B cell (primary cell): ENCODE measurements around the gene NRG4. TPM values are rescaled to one million over a fixed set of nuclear protein-coding genes. Genes with fewer than 3 reads are reported as not detected.
"Not testable (repeated sequence)": the region's sequence is repeated elsewhere in the genome, so short reads cannot be mapped to it uniquely, and the experiment has no call there.

Experiments used
- ATAC-seq: fragments of 200-7000 bp; cut with Tn5 transposase; one replicate; pipeline ENCODE4 v1.10.0; 2021; ENCODE audit warnings: low read depth, mild to moderate bottlenecking, moderate number of reproducible peaks, moderate library complexity
- CTCF ChIA-PET: fragments of 350-600 bp; sonication (Branson Sonifier 250); formaldehyde crosslinking; loops from one replicate; lab custom pipeline; 2021; ENCODE audit warnings: antibody characterized with exemption, inconsistent platforms; lab: Charles Lee
- POLR2A ChIA-PET: fragments of 350-600 bp; sonication (Branson Sonifier 250); formaldehyde crosslinking; loops from one replicate; lab custom pipeline; 2021; ENCODE audit warnings: antibody characterized with exemption; lab: Charles Lee
- DNase-seq: peaks from one replicate; pipeline ENCODE4 v3.0.0; 2013
- H2AFZ ChIP-seq: 2 replicates; pipeline ENCODE4 v1.6.1; 2012; ENCODE audit warnings: mild to moderate bottlenecking, low read depth, low read length; ENCODE audit not compliant: insufficient read depth, poor library complexity, severe bottlenecking
- H3K27ac ChIP-seq, 2 donors: 1 replicate in 1 of 2; 2 replicates in 1 of 2; pipeline ENCODE4 v1.5.1; 2012 to 2013; ENCODE audit warnings: low read length in 2 of 2, mild to moderate bottlenecking in 2 of 2, moderate library complexity in 1 of 2
- H3K27me3 ChIP-seq, 4 experiments: fragments of 200-600 bp in 1 of 4; sonication (generic) in 1 of 4; replicated peaks in 1 of 4; 1 replicate in 2 of 4; 2 replicates in 2 of 4; pipeline versions ENCODE4 v1.6.1 to v1.7.0; 2013 to 2016; ENCODE audit warnings: low read length in 3 of 4, mild to moderate bottlenecking in 2 of 4, mixed read lengths in 1 of 4, moderate library complexity in 1 of 4; ENCODE audit not compliant: insufficient read depth in 4 of 4, control insufficient read depth in 3 of 4; ENCODE audit errors: control extremely low read depth in 1 of 4
- H3K36me3 ChIP-seq, 2 experiments: replicated peaks in 1 of 2; 1 replicate in 1 of 2; 2 replicates in 1 of 2; pipeline versions ENCODE4 v1.6.1 to v1.7.1; 2013; ENCODE audit warnings: low read length in 1 of 2; ENCODE audit not compliant: insufficient read depth in 2 of 2, control insufficient read depth in 1 of 2; ENCODE audit errors: control extremely low read depth in 1 of 2, extremely low read depth in 1 of 2
- H3K4me1 ChIP-seq, 2 donors: fragments of 200-600 bp in 1 of 2; sonication (generic) in 1 of 2; 1 replicate in 1 of 2; 2 replicates in 1 of 2; pipeline versions ENCODE4 v1.5.1 to v1.6.1; 2013 to 2017; ENCODE audit warnings: low read length in 2 of 2; ENCODE audit not compliant: control insufficient read depth in 2 of 2, insufficient read depth in 2 of 2
- H3K4me2 ChIP-seq: replicated peaks from 2 replicates; pipeline ENCODE3; 2012; ENCODE audit warnings: mild to moderate bottlenecking, low read depth, low read length; ENCODE audit not compliant: poor library complexity, severe bottlenecking
- H3K4me3 ChIP-seq, 5 experiments: fragments of 200-600 bp in 1 of 5; sonication (generic) in 1 of 5; 1 replicate in 3 of 5; 2 replicates in 2 of 5; pipeline versions ENCODE4 v1.5.1 to v1.7.0; 2011 to 2016; ENCODE audit warnings: low read length in 4 of 5, mild to moderate bottlenecking in 4 of 5, low read depth in 2 of 5, control low read depth in 1 of 5, moderate library complexity in 1 of 5; ENCODE audit not compliant: insufficient read depth in 1 of 5; ENCODE audit errors: control extremely low read depth in 1 of 5, extremely low read depth in 1 of 5
- H3K79me2 ChIP-seq: fragments of 200-600 bp; sonication (generic); one replicate; pipeline ENCODE4 v1.6.0; 2016; ENCODE audit warnings: low read length; ENCODE audit not compliant: control insufficient read depth, insufficient read depth
- H3K9ac ChIP-seq: fragments of 200-600 bp; sonication (generic); 2 replicates; pipeline ENCODE4 v1.6.1; 2017; ENCODE audit warnings: mild to moderate bottlenecking, low read length, moderate library complexity
- H3K9me3 ChIP-seq, 3 donors: one replicate each; pipeline versions ENCODE4 v1.6.1 to v1.7.1; 2013; ENCODE audit warnings: low read length in 2 of 3; ENCODE audit not compliant: control insufficient read depth in 2 of 3, insufficient read depth in 1 of 3; ENCODE audit errors: control extremely low read depth in 1 of 3
- H4K20me1 ChIP-seq: 2 replicates; pipeline ENCODE4 v1.6.0; 2012; ENCODE audit warnings: mild to moderate bottlenecking, low read length; ENCODE audit not compliant: insufficient read depth, control insufficient read depth, poor library complexity, severe bottlenecking
- H3K27ac Mint-ChIP-seq: one replicate; pipeline ENCODE4 v1.8.0; 2021; ENCODE audit warnings: mixed read lengths
- H3K27me3 Mint-ChIP-seq: one replicate; pipeline ENCODE4 v1.8.0; 2021; ENCODE audit warnings: mixed read lengths
- H3K4me1 Mint-ChIP-seq: one replicate; pipeline ENCODE4 v1.8.0; 2021; ENCODE audit warnings: mixed read lengths
- H3K4me3 Mint-ChIP-seq: one replicate; pipeline ENCODE4 v1.8.0; 2021; ENCODE audit warnings: mixed read lengths
- H3K9me3 Mint-ChIP-seq: one replicate; pipeline ENCODE4 v1.8.0; 2022; ENCODE audit warnings: mixed read lengths; ENCODE audit not compliant: insufficient read depth
- CTCF ChIP-seq: fragments of 200-600 bp; IDR thresholded peaks from one replicate; pipeline ENCODE4 v1.8.0; 2022; ENCODE audit warnings: antibody characterized with exemption, mild to moderate bottlenecking
- EZH2 ChIP-seq: IDR thresholded peaks from 2 replicates; pipeline ENCODE4 v1.6.1; 2012; ENCODE audit warnings: borderline replicate concordance, low read depth, mild to moderate bottlenecking, moderate library complexity, low read length; ENCODE audit not compliant: insufficient read depth, poor library complexity, severe bottlenecking
- WGBS: methylation state at CpG from one replicate; pipeline ENCODE4 v1.1.5; 2013; ENCODE audit warnings: missing lambda C conversion rate; ENCODE audit not compliant: insufficient coverage; 5-methylcytosine and 5-hydroxymethylcytosine counted together
- intact Hi-C: fragments of 100-400 bp; cut with micrococcal nuclease; formaldehyde crosslinking; loops from one replicate; pipeline ENCODE4 v1.10.0; 2022
- polyA plus RNA-seq: library from polyadenylated mRNA; depleted of rRNA; stranded (reverse); fragments of >200 nt; gene quantifications from 2 replicates; pipeline ENCODE4 v1.2.3, GENCODE V29; 2012
- total RNA-seq, 2 donors: library from RNA; stranded (reverse); fragments of 120-200 nt in 1 of 2; gene quantifications; 1 replicate in 1 of 2; 2 replicates in 1 of 2; pipeline versions ENCODE4 v1.2.3 to v1.2.4, GENCODE V29; 2013 to 2022

The NRG4 gene
- total and polyA plus RNA-seq, 2 donors (not counting 1 experiment from before 2014, with no cell fraction given) = 0.37 TPM; not detected in 1

GRCh38 chr15:75916978-75917377 is 95.2 kb downstream of the NRG4 start:
- Histone ChIP-seq H3K4me3 (no peak overlapping the region), H3K79me2 (peaks cover 13% of the 10 kb centered on the region), H3K27me3 (no peaks in the 10 kb centered on the region), H2AFZ (no peak overlapping the region), H4K20me1 (no peaks in the 10 kb centered on the region), H3K4me2 (no peak overlapping the region), H3K9me3 (no peaks in the 10 kb centered on the region), H3K9ac (no peak overlapping the region), H3K4me1 (no peaks in the 10 kb centered on the region), H3K36me3 (peaks cover 2 to 41% of the 10 kb centered on the region in 2 experiments), H3K27ac (no peak overlapping the region)
- H3K4me3 Mint-ChIP-seq = no peak overlapping the region
- H3K27ac Mint-ChIP-seq = no peak overlapping the region
- ChIA-PET POLR2A (no interaction called here), CTCF (no interaction called here)
- TF ChIP-seq CTCF = no peak
- TF ChIP-seq EZH2 = no peak
- intact Hi-C loops = no loop called here
- no peaks in the 10 kb centered on the region for H3K4me1 Mint-ChIP-seq
- ATAC-seq = no peak
- DNase-seq = no peak
- no peaks in the 10 kb centered on the region for H3K9me3 Mint-ChIP-seq
- WGBS = no CpG with 5 or more reads among the region's 1 CpG
- no peaks in the 10 kb centered on the region for H3K27me3 Mint-ChIP-seq

GRCh38 chr15:75910355-75910754 is 101.9 kb downstream of the NRG4 start:
- H2AFZ ChIP-seq, H3K27me3 Mint-ChIP-seq, H3K9me3 ChIP-seq, H3K4me1 ChIP-seq, ATAC-seq, CTCF ChIA-PET, intact Hi-C loops, H3K4me3 ChIP-seq, H3K27ac ChIP-seq, H3K9ac ChIP-seq, H3K4me3 Mint-ChIP-seq, H3K9me3 Mint-ChIP-seq, POLR2A ChIA-PET, H3K27ac Mint-ChIP-seq, H3K4me2 ChIP-seq, DNase-seq, H3K27me3 ChIP-seq: not testable (repeated sequence)
- H3K79me2 ChIP-seq = peaks cover 35% of the 10 kb centered on the region
- peaks cover 21% of the 10 kb centered on the region for H3K4me1 Mint-ChIP-seq
- H4K20me1 ChIP-seq = peaks cover 17% of the 10 kb centered on the region
- no CpG with 5 or more reads among the region's 3 CpGs for WGBS
- H3K36me3 ChIP-seq = peaks cover 4 to 28% of the 10 kb centered on the region in 2 experiments
